Tibial nerve (tissue), 4 donors: Measurements from ENCODE around the gene CISD3.
A peak's percentile ranks its signal among the peaks of the same experiment; 100 is the strongest.

ENCODE experiments used
- CTCF ChIP-seq, 5 experiments: fragments of 200-600 bp in 3 of 5; fragments of 450-650 bp in 2 of 5; sonication (generic) in 3 of 5; IDR thresholded peaks; one replicate each; pipeline ENCODE4 v1.5.1; 2016 to 2019; ENCODE audit warnings: antibody characterized with exemption in 5 of 5, mild to moderate bottlenecking in 3 of 5, moderate library complexity in 2 of 5
- EP300 ChIP-seq, 2 donors: sonication (generic); formaldehyde crosslinking; IDR thresholded peaks; one replicate each; pipeline ENCODE4 v1.6.1; 2017; ENCODE audit warnings: antibody characterized with exemption in 2 of 2, mild to moderate bottlenecking in 1 of 2

- TF ChIP-seq EP300 (IDR thresholded peaks at IDR 0.05) (peak in 1 of 2 donors; percentile 83), CTCF (IDR thresholded peaks at IDR 0.05) (no peak)
Measured at GRCh38 chr17:38748149-38748891, 18.2 kb downstream of the CISD3 start, which contains the start of gene PCGF2.
